Measurements from ENCODE around the gene SORBS1.

GRCh38 chr10:95404864-95405263, 156.3 kb downstream of the SORBS1 start:
- TF ChIP-seq CTCF (conservative IDR thresholded peaks at IDR 0.05) (no peak), ZFX (IDR thresholded peaks at IDR 0.05) (no peak)

Data from C4-2B (cell line).